Breast epithelium (tissue), 3 donors: ENCODE results near the gene ACVR1.

ENCODE experiments used
- POLR2A ChIP-seq: fragments of 450-650 bp; IDR thresholded peaks from one replicate; pipeline ENCODE4 v1.6.1; 2016; ENCODE audit warnings: antibody characterized with exemption, mild to moderate bottlenecking, moderate library complexity
- TF ChIP-seq, protein P1 (sequence below), 3 donors: fragments of 450-650 bp; IDR thresholded peaks; one replicate each; pipeline ENCODE4 v1.5.1; 2016 to 2017; ENCODE audit warnings: antibody characterized with exemption in 3 of 3, mild to moderate bottlenecking in 3 of 3, moderate library complexity in 3 of 3

DNA sequence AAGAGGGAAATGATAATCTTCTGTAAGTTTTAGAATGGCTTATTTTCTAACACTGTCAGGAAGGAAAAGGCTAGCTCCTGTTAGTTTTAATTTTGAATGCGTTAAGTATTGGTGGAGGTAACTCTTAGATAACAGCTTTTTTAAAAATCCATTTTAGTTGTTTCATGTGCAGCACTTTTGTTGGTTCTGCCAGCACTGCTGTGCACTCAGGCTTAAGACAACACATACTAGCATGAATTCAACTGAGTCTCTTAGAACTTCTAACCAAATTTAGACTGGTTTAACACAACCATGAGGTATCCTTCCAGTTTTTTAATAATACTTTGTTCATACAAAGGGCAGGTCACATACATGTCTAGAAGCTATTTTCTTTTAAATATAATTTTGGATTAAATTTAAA is 42.4 kb downstream of the ACVR1 start:
- TF ChIP-seq POLR2A = no peak
- TF ChIP-seq, protein P1, sequence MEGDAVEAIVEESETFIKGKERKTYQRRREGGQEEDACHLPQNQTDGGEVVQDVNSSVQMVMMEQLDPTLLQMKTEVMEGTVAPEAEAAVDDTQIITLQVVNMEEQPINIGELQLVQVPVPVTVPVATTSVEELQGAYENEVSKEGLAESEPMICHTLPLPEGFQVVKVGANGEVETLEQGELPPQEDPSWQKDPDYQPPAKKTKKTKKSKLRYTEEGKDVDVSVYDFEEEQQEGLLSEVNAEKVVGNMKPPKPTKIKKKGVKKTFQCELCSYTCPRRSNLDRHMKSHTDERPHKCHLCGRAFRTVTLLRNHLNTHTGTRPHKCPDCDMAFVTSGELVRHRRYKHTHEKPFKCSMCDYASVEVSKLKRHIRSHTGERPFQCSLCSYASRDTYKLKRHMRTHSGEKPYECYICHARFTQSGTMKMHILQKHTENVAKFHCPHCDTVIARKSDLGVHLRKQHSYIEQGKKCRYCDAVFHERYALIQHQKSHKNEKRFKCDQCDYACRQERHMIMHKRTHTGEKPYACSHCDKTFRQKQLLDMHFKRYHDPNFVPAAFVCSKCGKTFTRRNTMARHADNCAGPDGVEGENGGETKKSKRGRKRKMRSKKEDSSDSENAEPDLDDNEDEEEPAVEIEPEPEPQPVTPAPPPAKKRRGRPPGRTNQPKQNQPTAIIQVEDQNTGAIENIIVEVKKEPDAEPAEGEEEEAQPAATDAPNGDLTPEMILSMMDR (IDR thresholded peaks at IDR 0.05) = no peak
